ENCODE data around the gene CCDC187.
"Not testable (repeated sequence)": the region's sequence is repeated elsewhere in the genome, so short reads cannot be mapped to it uniquely, and the experiment has no call there.

Gene CCDC187

GRCh38 chr9:136237486-136238341, 66.2 kb downstream of the CCDC187 start:
- no peak for DNase-seq

- not testable (repeated sequence) for DNase-seq
Measured at GRCh38 chr9:136236471-136237410, 67.2 kb downstream of the CCDC187 start.

- no peak for DNase-seq
Measured at GRCh38 chr9:136235709-136236455, 68.0 kb downstream of the CCDC187 start.

GRCh38 chr9:136235171-136235570, 68.7 kb downstream of the CCDC187 start:
- DNase-seq: no peak

- no peak for DNase-seq
Measured at GRCh38 chr9:136234597-136234996, 69.3 kb downstream of the CCDC187 start.

- no peak for DNase-seq
Measured at GRCh38 chr9:136233868-136234267, 70.0 kb downstream of the CCDC187 start.

GRCh38 chr9:136233411-136233810, 70.5 kb downstream of the CCDC187 start:
- DNase-seq: no peak

GRCh38 chr9:136232969-136233368, 70.9 kb downstream of the CCDC187 start:
- peak in 1 of 2 experiments; percentile 25 for DNase-seq

- no peak for DNase-seq
Measured at GRCh38 chr9:136231478-136232297, 72.2 kb downstream of the CCDC187 start.

- DNase-seq: no peak
Measured at GRCh38 chr9:136230773-136231172, 73.1 kb downstream of the CCDC187 start.

- no peak for DNase-seq
Measured at GRCh38 chr9:136230365-136230764, 73.5 kb downstream of the CCDC187 start.

- DNase-seq: no peak
Measured at GRCh38 chr9:136229096-136230065, 74.5 kb downstream of the CCDC187 start.

- no peak for DNase-seq
Measured at GRCh38 chr9:136228107-136228875, 75.6 kb downstream of the CCDC187 start.

GRCh38 chr9:136226680-136227407, 77.0 kb downstream of the CCDC187 start:
- no peak for DNase-seq

GRCh38 chr9:136225748-136226679, 77.9 kb downstream of the CCDC187 start:
- DNase-seq: peak in 1 of 2 experiments; percentile 63

- no peak for DNase-seq
Measured at GRCh38 chr9:136225366-136225747, 78.5 kb downstream of the CCDC187 start.

GRCh38 chr9:136223871-136224640, 79.8 kb downstream of the CCDC187 start:
- no peak for DNase-seq
